ENCODE data around the gene ALDH1L1. TPM values are rescaled to one million over a fixed set of nuclear protein-coding genes. Genes with fewer than 3 reads are reported as not detected.

ALDH1L1 gene
- total and polyA plus RNA-seq, 2 of the 8 experiments (the other 6 are each of a cell fraction or from before 2014, with no cell fraction given), result 0.98 to 1.6 TPM

GRCh38 chr3:126161309-126161708, 19.1 kb downstream of the ALDH1L1 start:
- no peak for FAIRE-seq
- TF ChIP-seq RBBP5 (IDR thresholded peaks at IDR 0.05; ENCODE audit: borderline replicate concordance, low read depth, low read length) (no peak), YY1 (IDR thresholded peaks at IDR 0.05; ENCODE audit: low read depth, low read length) (no peak), ASH2L (IDR thresholded peaks at IDR 0.05; ENCODE audit: low read length) (no peak), SRF (IDR thresholded peaks at IDR 0.05; ENCODE audit: low read depth, low read length) (no peak)
- Histone ChIP-seq H3K4me1 (replicated peaks in 1 of 4; ENCODE audit: control insufficient read depth in 3 of 4, insufficient read depth in 4 of 4, low read length in 3 of 4) (no peaks in the 10 kb centered on the region), H2BK120ac (replicated peaks; ENCODE audit: low read depth, low read length) (no peak overlapping the region), H4K5ac (ENCODE audit: insufficient read length, low read depth, low read length) (no peak overlapping the region), H4K20me1 (replicated peaks in 1 of 2; ENCODE audit: control insufficient read depth in 1 of 2, insufficient read depth in 2 of 2, low read length in 2 of 2) (no peaks in the 10 kb centered on the region), H3K14ac (ENCODE audit: insufficient read length) (no peak overlapping the region), H3K27me3 (replicated peaks in 1 of 4; ENCODE audit: control insufficient read depth in 3 of 4, extremely low read depth in 1 of 4, insufficient read depth in 3 of 4, low read length in 3 of 4) (no peaks in the 10 kb centered on the region), H3K56ac (replicated peaks; ENCODE audit: insufficient read length, low read depth, low read length) (no peak overlapping the region), H4K8ac (ENCODE audit: extremely low read depth, insufficient read depth, low read length) (no peak overlapping the region), H2BK20ac (ENCODE audit: low read length) (no peak overlapping the region), H2BK12ac (ENCODE audit: low read depth, low read length) (no peak overlapping the region), H2AK5ac (ENCODE audit: low read depth, low read length) (no peak overlapping the region), H3K4ac (replicated peaks; ENCODE audit: insufficient read length, low read depth, low read length) (no peak overlapping the region), H4K91ac (replicated peaks; ENCODE audit: insufficient read length, low read length) (no peak overlapping the region), H2BK5ac (ENCODE audit: low read depth, low read length) (no peak overlapping the region), H3K4me2 (ENCODE audit: insufficient read depth in 1 of 2, low read depth in 2 of 2, low read length in 2 of 2) (no peak overlapping the region), H3K18ac (ENCODE audit: extremely low read depth, low read length) (no peak overlapping the region), H3K79me1 (ENCODE audit: low read depth, low read length) (no peaks in the 10 kb centered on the region), H3K4me3 (ENCODE audit: extremely low read depth in 1 of 4, insufficient read depth in 2 of 4, low read depth in 3 of 4, low read length in 4 of 4) (no peak overlapping the region), H3K79me2 (ENCODE audit: control insufficient read depth in 1 of 2, insufficient read depth in 2 of 2, low read length in 2 of 2) (no peaks in the 10 kb centered on the region), H3K27ac (ENCODE audit: low read depth, low read length) (no peak overlapping the region), H3K23me2 (ENCODE audit: low read depth, low read length) (no peaks in the 10 kb centered on the region), H3K23ac (ENCODE audit: insufficient read length) (no peak overlapping the region), H3K9me3 (ENCODE audit: insufficient read depth in 2 of 2, low read depth in 1 of 2, low read length in 1 of 2) (peaks cover 0 to 3% of the 10 kb centered on the region in 2 experiments; a peak in 1 of 4 replicates), H2BK15ac (ENCODE audit: low read length) (no peak overlapping the region), H3K9ac (replicated peaks in 1 of 4; ENCODE audit: extremely low read depth in 1 of 4, low read depth in 3 of 4, low read length in 3 of 4) (no peak overlapping the region), H2AFZ (ENCODE audit: low read length) (no peak overlapping the region), H3K36me3 (ENCODE audit: control insufficient read depth in 2 of 4, insufficient read depth in 4 of 4, low read length in 3 of 4) (no peaks in the 10 kb centered on the region)
- POLR2A ChIA-PET (ENCODE audit: partially characterized antibody), result no interaction called here
- WGBS, 2 experiments (ENCODE audit: extremely low coverage in 1 of 2, insufficient coverage in 1 of 2, insufficient read length in 1 of 2, insufficient replicate concordance in 2 of 2, low coverage in 1 of 2, low lambda C conversion rate in 2 of 2, missing lambda C conversion rate in 1 of 2), result 85% methylated on average over 5 of the region's 5 CpGs; no CpG with 5 or more reads in 1 of the 2 experiments
- no peak for DNase-seq (ENCODE audit: low read depth in 1 of 2, low spot score in 2 of 2)
- CTCF ChIA-PET (ENCODE audit: partially characterized antibody), result interaction anchor here (1.0 to 1.9 kb wide), 2 partner anchors 28 to 184 kb away, joined by 3 read pairs; no protein-coding TSS in a partner anchor
